Thoracic aorta (tissue), 2 donors: ENCODE measurements around the gene ATP6V1G2. TPM values are rescaled to one million over a fixed set of nuclear protein-coding genes. Genes with fewer than 3 reads are reported as not detected.
"Not testable (repeated sequence)": the region's sequence is repeated elsewhere in the genome, so short reads cannot be mapped to it uniquely, and the experiment has no call there.

Experiments used
- ATAC-seq: fragments of 150-250 bp; one replicate; pipeline ENCODE4 v1.8.0; 2017; ENCODE audit warnings: low read depth; ENCODE audit not compliant: insufficient number of reproducible peaks, low FRiP score
- DNase-seq: peaks from one replicate; pipeline ENCODE4 v3.0.0-alpha.2; 2020; ENCODE audit warnings: low spot score
- H3K27ac ChIP-seq, 2 donors: fragments of 200-600 bp; sonication (generic); 1 replicate in 1 of 2; 2 replicates in 1 of 2; pipeline ENCODE4 v1.5.1; 2016; ENCODE audit warnings: mild to moderate bottlenecking in 2 of 2, moderate library complexity in 2 of 2
- H3K27me3 ChIP-seq: fragments of 200-600 bp; sonication (generic); replicated peaks from 2 replicates; pipeline ENCODE4 v1.6.0; 2016; ENCODE audit warnings: mild to moderate bottlenecking; ENCODE audit not compliant: insufficient read depth
- H3K36me3 ChIP-seq: fragments of 200-600 bp; sonication (generic); one replicate; pipeline ENCODE4 v1.5.1; 2016
- H3K4me1 ChIP-seq, 2 donors: fragments of 200-600 bp; sonication (generic); 1 replicate in 1 of 2; 2 replicates in 1 of 2; pipeline versions ENCODE4 v1.5.1 to v1.6.0; 2016; ENCODE audit warnings: low read depth in 2 of 2, mild to moderate bottlenecking in 1 of 2; ENCODE audit not compliant: control insufficient read depth in 1 of 2
- H3K4me3 ChIP-seq: fragments of 200-600 bp; sonication (generic); 2 replicates; pipeline ENCODE4 v1.5.1; 2016; ENCODE audit warnings: mild to moderate bottlenecking
- H3K9me3 ChIP-seq: fragments of 200-600 bp; sonication (generic); 2 replicates; pipeline ENCODE4 v1.5.1; 2016
- total RNA-seq, 2 donors: library from RNA; depleted of rRNA; stranded (reverse); fragments of >200 nt; gene quantifications; one replicate each; pipeline versions ENCODE4 v1.1.0 to v1.2.3, GENCODE V29; 2016
- TF ChIP-seq, protein P1 (sequence below): fragments of 200-600 bp; sonication (generic); IDR thresholded peaks from one replicate; pipeline ENCODE4 v1.5.1; 2019; ENCODE audit warnings: antibody characterized with exemption

Gene ATP6V1G2
- total RNA-seq, 2 donors from 2014 or later: 0.78 to 0.95 TPM

DNA sequence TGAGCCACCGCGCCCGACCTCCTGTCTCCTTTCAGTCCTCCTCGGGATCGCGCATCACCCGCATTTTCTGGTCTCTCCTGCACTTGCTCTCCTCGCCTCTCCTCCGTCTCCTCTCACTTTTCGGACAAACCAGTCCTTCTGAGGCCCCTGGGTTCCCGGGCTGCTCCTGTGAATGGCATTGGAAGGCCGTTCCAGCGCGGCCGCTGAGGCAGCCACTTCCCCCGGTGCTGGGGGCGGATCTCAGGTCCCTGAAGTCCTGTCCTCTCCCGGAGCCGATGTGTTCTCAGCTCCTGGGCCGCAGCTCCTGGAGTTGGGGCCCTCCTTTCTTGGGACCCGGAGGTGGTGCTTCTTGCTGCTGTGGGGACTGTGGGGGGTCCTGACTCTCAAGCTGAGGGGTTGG is 47.7 kb downstream of the ATP6V1G2 start:
- H3K4me3 ChIP-seq: peak overlapping the region; percentile 81
- ATAC-seq: no peak
- TF ChIP-seq, protein P1, sequence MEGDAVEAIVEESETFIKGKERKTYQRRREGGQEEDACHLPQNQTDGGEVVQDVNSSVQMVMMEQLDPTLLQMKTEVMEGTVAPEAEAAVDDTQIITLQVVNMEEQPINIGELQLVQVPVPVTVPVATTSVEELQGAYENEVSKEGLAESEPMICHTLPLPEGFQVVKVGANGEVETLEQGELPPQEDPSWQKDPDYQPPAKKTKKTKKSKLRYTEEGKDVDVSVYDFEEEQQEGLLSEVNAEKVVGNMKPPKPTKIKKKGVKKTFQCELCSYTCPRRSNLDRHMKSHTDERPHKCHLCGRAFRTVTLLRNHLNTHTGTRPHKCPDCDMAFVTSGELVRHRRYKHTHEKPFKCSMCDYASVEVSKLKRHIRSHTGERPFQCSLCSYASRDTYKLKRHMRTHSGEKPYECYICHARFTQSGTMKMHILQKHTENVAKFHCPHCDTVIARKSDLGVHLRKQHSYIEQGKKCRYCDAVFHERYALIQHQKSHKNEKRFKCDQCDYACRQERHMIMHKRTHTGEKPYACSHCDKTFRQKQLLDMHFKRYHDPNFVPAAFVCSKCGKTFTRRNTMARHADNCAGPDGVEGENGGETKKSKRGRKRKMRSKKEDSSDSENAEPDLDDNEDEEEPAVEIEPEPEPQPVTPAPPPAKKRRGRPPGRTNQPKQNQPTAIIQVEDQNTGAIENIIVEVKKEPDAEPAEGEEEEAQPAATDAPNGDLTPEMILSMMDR: no peak
- peaks cover 6 to 24% of the 10 kb centered on the region in 2 donors for H3K4me1 ChIP-seq
- H3K27ac ChIP-seq: no peak overlapping the region
- H3K9me3 ChIP-seq: no peaks in the 10 kb centered on the region
- no peak for DNase-seq
- no peaks in the 10 kb centered on the region for H3K36me3 ChIP-seq
- no peaks in the 10 kb centered on the region for H3K27me3 ChIP-seq

- H3K4me1 ChIP-seq: peaks cover 6 to 24% of the 10 kb centered on the region in 2 donors
Observed at GRCh38 chr6:31497531-31498476, 48.6 kb downstream of the ATP6V1G2 start, which contains the start of gene MICB. Gene MICB, plus strand, starts transcription at chr6:31498145. Its CDS starts 49 bp downstream, at chr6:31498194.

DNA sequence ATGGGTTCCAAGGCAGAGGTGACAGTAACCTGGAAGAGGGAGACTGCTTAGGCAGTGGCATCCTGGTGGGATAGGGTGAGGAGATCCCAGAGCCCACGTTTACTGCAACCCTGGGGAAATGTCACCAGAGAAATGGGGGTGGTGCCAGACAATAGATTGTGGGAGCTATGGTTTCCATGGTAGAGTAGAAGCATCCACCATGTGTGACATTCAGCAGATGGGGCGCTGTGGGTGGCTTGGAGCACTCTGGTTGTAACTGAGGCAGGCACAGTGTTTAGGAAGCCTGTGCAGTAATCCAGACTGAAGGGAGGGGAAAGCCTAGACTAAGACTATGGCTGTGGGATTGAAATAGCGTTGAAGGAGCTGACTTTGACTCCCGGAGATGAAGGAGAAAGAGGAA is 49.6 kb downstream of the ATP6V1G2 start:
- ATAC-seq, H3K36me3 ChIP-seq, DNase-seq, H3K27me3 ChIP-seq, H3K9me3 ChIP-seq: not testable (repeated sequence)
- H3K27ac ChIP-seq: peak overlapping the region; percentile 16 to 51
- peaks cover 6 to 24% of the 10 kb centered on the region in 2 donors for H3K4me1 ChIP-seq
- H3K4me3 ChIP-seq: peak overlapping the region; percentile 81

More at GRCh38 chr6:31497531-31498476, 48.6 kb downstream of the ATP6V1G2 start, which contains the start of gene MICB:
- peak within 1 kb of the TSS; percentile 16 to 51 for H3K27ac ChIP-seq
- TF ChIP-seq, protein P1: no peak
- H3K27me3 ChIP-seq: no peaks in the 10 kb centered on the region
- no peaks in the 10 kb centered on the region for H3K9me3 ChIP-seq
- peak; percentile 25 for ATAC-seq
- no peaks in the 10 kb centered on the region for H3K36me3 ChIP-seq
- H3K4me3 ChIP-seq: peak within 1 kb of the TSS; percentile 81
- peak; percentile 56 for DNase-seq

- TF ChIP-seq, protein P1: no peak
- peaks cover 6 to 24% of the 10 kb centered on the region in 2 donors for H3K4me1 ChIP-seq
- H3K27me3 ChIP-seq: no peaks in the 10 kb centered on the region
- H3K36me3 ChIP-seq: no peaks in the 10 kb centered on the region
- H3K9me3 ChIP-seq: no peaks in the 10 kb centered on the region
- H3K4me3 ChIP-seq: peak overlapping the region; percentile 79
- H3K27ac ChIP-seq: peak overlapping the region; percentile 50 to 74
- DNase-seq (no peak), ATAC-seq (no peak)
Observed at GRCh38 chr6:31495580-31495979, 50.8 kb downstream of the ATP6V1G2 start.

Other genes starting within 250 kb of the ATP6V1G2 start
- gene HLA-B, start 189.4 kb downstream of the ATP6V1G2 start, total RNA-seq: 100 to 1,000 TPM; 552 to 852 TPM
- 10 to 100 TPM; 15.0 to 16.4 TPM for gene MICA, start 143.0 kb downstream of the ATP6V1G2 start, total RNA-seq
- gene MICB, start 48.5 kb downstream of the ATP6V1G2 start, total RNA-seq: 1 to 10 TPM; 4.1 to 6.6 TPM
- not detected for gene MCCD1, start 17.6 kb downstream of the ATP6V1G2 start, total RNA-seq
- gene DDX39B, start 4.6 kb downstream of the ATP6V1G2 start, total RNA-seq: 100 to 1,000 TPM; 198 to 217 TPM
- 10 to 100 TPM; 23.8 to 24.2 TPM for gene NFKBIL1, start 1.0 kb upstream of the ATP6V1G2 start, total RNA-seq
- not detected for gene LTA, start 25.7 kb upstream of the ATP6V1G2 start, total RNA-seq
- gene TNF, start 29.0 kb upstream of the ATP6V1G2 start, total RNA-seq: 1 to 10 TPM in 1 of 2 donors, under 1 TPM in 1; 0.71 to 3.2 TPM
- gene LTB, start 35.8 kb upstream of the ATP6V1G2 start, total RNA-seq: not detected
- 10 to 100 TPM in 1 of 2 donors, 1 to 10 TPM in 1; 4.9 to 37.9 TPM for gene LST1, start 39.7 kb upstream of the ATP6V1G2 start, total RNA-seq
- not detected for gene NCR3, start 46.4 kb upstream of the ATP6V1G2 start, total RNA-seq
- 10 to 100 TPM; 21.5 to 39.6 TPM for gene AIF1, start 68.6 kb upstream of the ATP6V1G2 start, total RNA-seq
- 100 to 1,000 TPM in 1 of 2 donors, 10 to 100 TPM in 1; 94.2 to 130 TPM for gene PRRC2A, start 74.1 kb upstream of the ATP6V1G2 start, total RNA-seq
- 100 to 1,000 TPM; 154 to 182 TPM for gene BAG6, start 106.1 kb upstream of the ATP6V1G2 start, total RNA-seq
- 1 to 10 TPM in 1 of 2 donors, not detected in 1; 2.2 TPM for gene APOM, start 109.3 kb upstream of the ATP6V1G2 start, total RNA-seq
- gene C6orf47, start 114.2 kb upstream of the ATP6V1G2 start, total RNA-seq: 10 to 100 TPM; 23.7 to 40.1 TPM
- gene GPANK1, start 118.4 kb upstream of the ATP6V1G2 start, total RNA-seq: 10 to 100 TPM; 15.0 to 19.2 TPM
- gene CSNK2B, start 119.5 kb upstream of the ATP6V1G2 start, total RNA-seq: 100 to 1,000 TPM; 175 to 202 TPM
- gene LY6G5B, start 123.4 kb upstream of the ATP6V1G2 start, total RNA-seq: 10 to 100 TPM in 1 of 2 donors, 1 to 10 TPM in 1; 9.6 to 24.3 TPM
- gene LY6G5C, start 134.5 kb upstream of the ATP6V1G2 start, total RNA-seq: not detected
- gene ABHD16A, start 156.7 kb upstream of the ATP6V1G2 start, total RNA-seq: 10 to 100 TPM; 49.3 to 52.8 TPM
- not detected for gene LY6G6F, start 160.3 kb upstream of the ATP6V1G2 start, total RNA-seq
- not detected for gene LY6G6D, start 168.7 kb upstream of the ATP6V1G2 start, total RNA-seq
- not detected for gene LY6G6C, start 175.1 kb upstream of the ATP6V1G2 start, total RNA-seq
- gene MPIG6B, start 176.8 kb upstream of the ATP6V1G2 start, total RNA-seq: not detected
- 100 to 1,000 TPM; 136 TPM for gene DDAH2, start 182.7 kb upstream of the ATP6V1G2 start, total RNA-seq
- gene CLIC1, start 189.9 kb upstream of the ATP6V1G2 start, total RNA-seq: 100 to 1,000 TPM; 222 to 251 TPM
- gene MSH5, start 193.4 kb upstream of the ATP6V1G2 start, total RNA-seq: 10 to 100 TPM in 1 of 2 donors, 1 to 10 TPM in 1; 5.7 to 10.5 TPM
- gene SAPCD1, start 216.0 kb upstream of the ATP6V1G2 start, total RNA-seq: 10 to 100 TPM in 1 of 2 donors, not detected in 1; 13.3 TPM
- gene VWA7, start 230.7 kb upstream of the ATP6V1G2 start, total RNA-seq: under 1 TPM; 0.68 to 0.78 TPM
- gene VARS1, start 249.1 kb upstream of the ATP6V1G2 start, total RNA-seq: 10 to 100 TPM; 24.8 to 46.8 TPM